ENCODE results near the gene HSPA1B.
"Not testable (repeated sequence)": the region's sequence is repeated elsewhere in the genome, so short reads cannot be mapped to it uniquely, and the experiment has no call there.

Gene HSPA1B

DNA sequence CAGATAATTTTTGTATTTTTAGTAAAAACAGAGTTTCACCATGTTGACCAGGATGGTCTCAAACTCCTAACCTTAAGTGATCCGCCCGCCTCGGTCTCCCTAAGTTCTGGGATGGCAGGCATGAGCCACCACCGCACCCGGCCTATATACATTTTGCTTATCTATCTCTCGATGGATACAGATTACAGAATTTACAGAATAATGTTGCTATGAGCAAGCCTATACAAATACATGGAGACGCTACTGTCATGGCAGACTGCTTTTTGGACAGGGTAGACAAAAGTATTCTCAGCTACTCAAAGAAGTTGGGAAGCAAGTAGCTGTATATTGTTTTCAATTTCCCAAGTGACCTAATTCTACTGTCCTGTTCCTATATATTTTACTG, 14.1 kb upstream of the HSPA1B start:
- FAIRE-seq (no peak), DNase-seq (ENCODE audit: insufficient read length, low spot score) (no peak)
- no peak for TF ChIP-seq POLR2A (IDR thresholded peaks at IDR 0.05; ENCODE audit: low read depth, low read length)

DNA sequence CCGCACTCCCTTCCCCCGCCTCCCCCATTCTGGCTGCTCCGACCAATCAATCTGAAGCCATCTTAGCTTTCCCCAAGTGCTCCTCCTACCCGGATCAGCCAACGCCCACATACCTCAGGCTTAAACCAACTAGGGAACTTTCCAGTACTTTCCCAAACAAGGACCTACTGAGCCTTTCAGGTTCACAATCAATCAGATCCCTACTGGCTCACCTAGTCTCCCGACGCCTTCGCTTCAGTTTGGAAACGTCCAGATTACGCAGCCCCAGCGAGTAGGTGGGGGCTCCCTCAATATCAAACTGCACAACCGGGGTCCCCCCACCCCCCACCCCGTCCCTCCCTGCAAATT, 12.9 kb upstream of the HSPA1B start:
- FAIRE-seq (no peak), DNase-seq (ENCODE audit: insufficient read length, low spot score) (peak; percentile 85)
- peak; percentile 26; the same call in 1 of the 2 replicates for TF ChIP-seq POLR2A (IDR thresholded peaks at IDR 0.05; ENCODE audit: low read depth, low read length)

DNA sequence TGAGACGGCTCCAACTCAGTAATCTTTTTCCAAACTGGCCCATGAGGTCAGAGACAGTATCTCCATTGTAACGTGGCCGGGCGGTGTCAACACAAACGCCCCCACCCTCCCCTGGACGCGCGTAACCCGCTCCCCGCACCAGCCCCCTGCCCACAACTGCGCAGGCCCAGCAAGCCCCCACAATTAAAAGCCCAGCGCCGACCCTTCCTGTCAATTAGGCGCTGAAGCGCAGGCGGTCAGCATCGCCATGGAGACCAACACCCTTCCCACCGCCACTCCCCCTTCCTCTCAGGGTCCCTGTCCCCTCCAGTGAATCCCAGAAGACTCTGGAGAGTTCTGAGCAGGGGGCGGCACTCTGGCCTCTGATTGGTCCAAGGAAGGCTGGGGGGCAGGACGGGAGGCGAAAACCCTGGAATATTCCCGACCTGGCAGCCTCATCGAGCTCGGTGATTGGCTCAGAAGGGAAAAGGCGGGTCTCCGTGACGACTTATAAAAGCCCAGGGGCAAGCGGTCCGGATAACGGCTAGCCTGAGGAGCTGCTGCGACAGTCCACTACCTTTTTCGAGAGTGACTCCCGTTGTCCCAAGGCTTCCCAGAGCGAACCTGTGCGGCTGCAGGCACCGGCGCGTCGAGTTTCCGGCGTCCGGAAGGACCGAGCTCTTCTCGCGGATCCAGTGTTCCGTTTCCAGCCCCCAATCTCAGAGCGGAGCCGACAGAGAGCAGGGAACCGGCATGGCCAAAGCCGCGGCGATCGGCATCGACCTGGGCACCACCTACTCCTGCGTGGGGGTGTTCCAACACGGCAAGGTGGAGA, 12.3 kb upstream of the HSPA1B start, which contains the start of the genes HSPA1A and HSPA1L:
TSS of gene HSPA1A (plus strand) at position 519 of the 814 bp plus-strand sequence. CDS start at position 733, 214 bp downstream.
TSS of gene HSPA1L (minus strand) at position 259 of the 814 bp plus-strand sequence. CDS start 3,311 bp downstream, outside the sequence.
- DNase-seq (ENCODE audit: insufficient read length, low spot score), result no peak
- no peak for FAIRE-seq
- TF ChIP-seq POLR2A (IDR thresholded peaks at IDR 0.05; ENCODE audit: low read depth, low read length), result peak; percentile 97

DNA sequence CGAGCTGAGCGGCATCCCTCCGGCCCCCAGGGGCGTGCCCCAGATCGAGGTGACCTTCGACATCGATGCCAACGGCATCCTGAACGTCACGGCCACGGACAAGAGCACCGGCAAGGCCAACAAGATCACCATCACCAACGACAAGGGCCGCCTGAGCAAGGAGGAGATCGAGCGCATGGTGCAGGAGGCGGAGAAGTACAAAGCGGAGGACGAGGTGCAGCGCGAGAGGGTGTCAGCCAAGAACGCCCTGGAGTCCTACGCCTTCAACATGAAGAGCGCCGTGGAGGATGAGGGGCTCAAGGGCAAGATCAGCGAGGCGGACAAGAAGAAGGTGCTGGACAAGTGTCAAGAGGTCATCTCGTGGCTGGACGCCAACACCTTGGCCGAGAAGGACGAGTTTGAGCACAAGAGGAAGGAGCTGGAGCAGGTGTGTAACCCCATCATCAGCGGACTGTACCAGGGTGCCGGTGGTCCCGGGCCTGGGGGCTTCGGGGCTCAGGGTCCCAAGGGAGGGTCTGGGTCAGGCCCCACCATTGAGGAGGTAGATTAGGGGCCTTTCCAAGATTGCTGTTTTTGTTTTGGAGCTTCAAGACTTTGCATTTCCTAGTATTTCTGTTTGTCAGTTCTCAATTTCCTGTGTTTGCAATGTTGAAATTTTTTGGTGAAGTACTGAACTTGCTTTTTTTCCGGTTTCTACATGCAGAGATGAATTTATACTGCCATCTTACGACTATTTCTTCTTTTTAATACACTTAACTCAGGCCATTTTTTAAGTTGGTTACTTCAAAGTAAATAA, 10.2 kb upstream of the HSPA1B start:
- DNase-seq (ENCODE audit: insufficient read length, low spot score); FAIRE-seq: not testable (repeated sequence)

DNA sequence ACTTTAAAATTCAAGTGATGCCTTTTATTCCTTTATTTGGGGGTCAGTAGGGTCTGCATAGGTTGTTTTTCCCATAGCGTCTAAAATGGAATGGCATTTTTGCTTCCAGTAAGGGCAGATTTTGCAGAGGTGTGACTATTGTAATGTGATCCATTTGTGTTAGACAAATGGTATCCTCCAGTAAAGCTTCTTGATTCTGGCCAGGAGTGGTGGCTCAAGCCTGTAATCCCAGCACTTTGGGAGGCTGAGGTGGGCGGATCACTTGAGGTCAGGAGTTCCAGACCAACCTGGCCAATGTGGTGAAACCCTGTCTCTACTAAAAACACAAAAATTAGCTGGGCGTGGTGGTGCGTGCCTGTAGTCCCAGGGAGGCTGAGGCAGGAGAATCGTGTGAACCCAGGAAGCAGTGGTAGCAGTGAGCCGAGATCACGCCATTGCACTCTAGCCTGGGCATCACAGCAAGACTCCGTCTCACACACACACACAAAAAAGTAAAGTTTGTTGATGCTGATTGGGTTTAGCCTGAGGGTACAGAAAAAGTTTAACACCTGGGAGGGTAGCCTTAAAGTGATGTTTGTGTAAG, 9.5 kb upstream of the HSPA1B start:
- DNase-seq (ENCODE audit: insufficient read length, low spot score); FAIRE-seq: not testable (repeated sequence)

DNA sequence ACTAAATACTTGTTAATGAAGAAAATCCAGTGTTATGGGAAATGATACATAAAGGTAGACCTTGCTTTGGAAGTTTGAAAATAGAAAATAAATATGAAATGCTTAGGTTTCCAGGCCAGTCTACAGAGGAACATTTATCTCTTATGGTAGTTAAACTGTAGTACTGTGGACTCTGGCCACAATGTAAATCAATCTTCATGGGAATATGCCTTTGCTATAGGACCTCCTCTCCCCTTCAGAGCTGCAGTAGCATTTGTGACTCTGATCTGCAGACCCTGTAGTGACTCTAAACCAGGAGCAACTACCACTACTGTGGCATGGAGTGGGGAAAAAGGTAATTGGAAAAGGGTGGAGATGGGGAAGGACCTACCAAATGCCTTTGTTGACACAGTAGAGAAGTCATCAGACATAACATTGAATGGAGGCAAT, 7.7 kb upstream of the HSPA1B start:
- FAIRE-seq (no peak), DNase-seq (ENCODE audit: insufficient read length, low spot score) (no peak)
- no peak for TF ChIP-seq POLR2A (IDR thresholded peaks at IDR 0.05; ENCODE audit: low read depth, low read length)

DNA sequence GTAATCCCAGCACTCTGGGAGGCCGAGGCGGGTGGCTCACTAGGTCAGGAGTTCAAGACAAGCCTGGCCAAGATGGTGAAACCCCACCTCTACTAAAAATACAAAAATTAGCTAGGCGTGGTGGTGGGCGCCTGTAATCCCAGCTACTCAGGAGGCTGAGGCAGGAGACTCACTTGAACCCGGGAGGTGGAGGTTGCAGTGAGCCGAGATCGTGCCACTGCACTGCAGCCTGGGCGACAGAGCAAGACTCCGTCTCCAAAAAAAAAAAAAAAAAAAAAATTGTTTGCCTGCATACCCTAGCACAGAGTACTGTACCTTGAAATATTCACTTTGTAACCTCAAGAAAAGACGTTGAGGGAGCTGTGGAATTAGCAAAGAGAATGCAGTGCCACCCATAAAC, 7.1 kb upstream of the HSPA1B start:
- FAIRE-seq; DNase-seq (ENCODE audit: insufficient read length, low spot score): not testable (repeated sequence)

DNA sequence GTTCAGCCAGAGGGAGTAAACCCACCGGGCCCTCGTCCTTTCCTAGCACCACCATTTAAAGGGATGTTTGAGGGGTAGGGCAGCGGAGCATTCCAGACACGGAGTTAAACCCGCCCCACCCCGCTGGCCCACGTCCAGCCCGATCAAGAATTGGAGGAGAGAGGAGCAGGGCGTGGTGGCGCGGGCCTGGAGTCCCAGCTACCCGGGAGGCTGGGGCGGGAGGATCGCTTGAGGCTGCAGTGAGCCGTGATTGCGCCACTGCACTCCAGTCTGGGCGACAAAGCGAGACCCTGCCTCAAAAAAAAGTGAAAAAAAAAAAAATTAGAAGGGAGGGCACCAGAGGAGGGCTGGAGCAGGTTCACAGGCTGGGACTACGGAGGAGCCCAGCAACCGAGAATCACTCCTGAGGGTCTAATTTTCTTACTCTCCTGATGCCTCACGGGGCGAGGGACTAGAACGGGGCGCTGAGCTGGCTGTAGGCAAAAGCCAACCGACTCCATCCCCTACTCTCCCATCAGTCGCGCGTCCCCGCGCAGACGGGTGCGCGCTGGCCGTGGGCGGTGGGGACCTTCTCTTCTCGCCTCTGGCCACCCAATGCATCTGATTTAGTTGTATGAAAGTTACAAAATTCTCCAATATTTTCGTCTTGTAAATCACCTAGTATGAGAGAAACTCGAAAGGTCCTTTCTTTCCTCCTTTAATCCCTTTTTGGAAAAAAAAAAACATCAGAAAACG, 6.1 kb upstream of the HSPA1B start:
- FAIRE-seq (no peak), DNase-seq (ENCODE audit: insufficient read length, low spot score) (no peak)
- peak; percentile 58 for TF ChIP-seq POLR2A (IDR thresholded peaks at IDR 0.05; ENCODE audit: low read depth, low read length)

DNA sequence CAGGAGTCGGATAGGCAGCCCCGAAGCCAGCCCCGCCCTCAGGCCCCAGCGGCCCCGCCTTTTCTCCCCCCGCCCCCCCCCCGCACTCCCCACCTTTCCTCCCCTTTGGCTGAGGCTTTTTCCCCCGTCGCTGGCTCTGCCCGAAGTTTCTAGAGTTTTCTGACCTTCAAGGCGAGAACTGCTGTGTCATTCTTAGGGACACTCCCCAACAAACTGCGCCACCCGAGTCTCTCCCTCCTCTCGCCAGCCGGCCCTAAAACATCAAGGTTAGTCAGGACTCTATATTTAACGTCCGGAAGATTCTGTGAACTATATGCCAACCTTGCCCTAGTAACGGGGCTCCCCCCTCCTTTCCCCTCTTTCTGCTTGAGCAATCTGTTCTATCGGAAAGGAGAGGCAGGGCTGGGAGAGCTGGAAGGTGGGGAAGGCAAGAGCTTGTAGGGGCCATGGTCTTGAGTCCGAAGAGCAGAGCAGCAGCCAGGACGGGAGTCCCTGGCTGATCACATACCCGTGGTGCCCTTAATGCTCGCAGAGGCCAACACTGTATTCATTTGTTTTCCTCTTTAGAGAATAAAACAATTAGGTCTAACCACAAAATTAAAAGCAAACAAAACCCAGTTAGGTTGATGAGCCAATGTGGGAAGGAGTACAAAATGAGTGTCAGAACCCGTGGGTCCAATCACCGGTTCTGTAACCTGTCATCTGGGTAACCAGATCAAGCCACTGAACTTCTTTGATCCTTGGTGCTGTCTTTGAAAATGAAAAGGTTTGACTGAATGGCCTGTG, 5.3 kb upstream of the HSPA1B start:
- FAIRE-seq (no peak), DNase-seq (ENCODE audit: insufficient read length, low spot score) (peak; percentile 61)
- TF ChIP-seq POLR2A (IDR thresholded peaks at IDR 0.05; ENCODE audit: low read depth, low read length), result 0 out of 2 replicates have a peak, but pooled peaks have one; percentile 13

DNA sequence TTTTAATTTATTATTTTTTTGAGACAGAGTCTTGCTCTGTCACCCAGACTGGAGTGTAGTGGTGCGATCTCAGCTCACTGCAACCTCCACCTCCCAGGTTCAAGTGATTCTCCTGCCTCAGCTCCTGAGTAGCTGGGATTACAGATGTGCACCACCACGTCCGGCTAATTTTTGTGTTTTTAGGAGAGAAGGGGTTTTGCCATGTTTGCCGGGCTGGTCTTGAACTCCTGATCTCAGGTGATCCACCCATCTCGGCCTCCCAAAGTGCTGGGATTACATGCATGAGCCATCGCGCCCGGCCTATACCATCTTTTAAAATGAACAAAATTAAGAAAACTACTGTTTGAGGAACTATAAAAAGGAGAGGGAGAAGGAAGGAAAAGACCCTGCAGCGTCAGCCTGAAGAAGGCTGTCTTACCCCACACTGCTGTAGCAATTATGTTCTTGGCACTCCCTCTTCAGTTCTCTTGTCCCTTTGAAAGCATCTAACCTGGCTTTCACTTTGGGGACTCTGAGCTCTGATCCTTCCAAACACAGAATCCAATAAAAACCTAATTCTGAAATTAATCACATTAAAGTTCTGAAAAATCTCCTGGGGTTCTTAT, 3.8 kb upstream of the HSPA1B start:
- not testable (repeated sequence) for DNase-seq (ENCODE audit: insufficient read length, low spot score); FAIRE-seq

DNA sequence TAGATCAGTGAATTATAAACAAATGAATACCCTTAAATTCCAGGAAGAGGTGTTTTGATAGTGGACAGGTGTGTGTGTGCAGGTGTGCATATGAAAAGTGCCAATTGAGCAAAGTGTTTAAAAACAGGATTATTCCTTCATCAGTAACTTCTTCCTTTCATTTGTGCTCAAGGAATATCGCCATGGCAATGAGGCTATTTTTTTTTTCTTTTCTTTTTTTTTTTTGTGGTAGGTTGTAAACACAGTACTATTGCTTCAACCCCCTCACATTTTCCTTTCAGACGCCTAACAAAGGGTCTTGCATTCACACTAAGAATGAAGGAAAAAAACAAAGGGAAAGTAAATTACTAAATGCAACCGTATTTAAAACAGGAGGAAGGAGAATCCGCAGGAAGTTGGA, 2.0 kb upstream of the HSPA1B start:
- no peak for DNase-seq (ENCODE audit: insufficient read length, low spot score)
- TF ChIP-seq POLR2A (IDR thresholded peaks at IDR 0.05; ENCODE audit: low read depth, low read length), result no peak
- FAIRE-seq, result no peak

DNA sequence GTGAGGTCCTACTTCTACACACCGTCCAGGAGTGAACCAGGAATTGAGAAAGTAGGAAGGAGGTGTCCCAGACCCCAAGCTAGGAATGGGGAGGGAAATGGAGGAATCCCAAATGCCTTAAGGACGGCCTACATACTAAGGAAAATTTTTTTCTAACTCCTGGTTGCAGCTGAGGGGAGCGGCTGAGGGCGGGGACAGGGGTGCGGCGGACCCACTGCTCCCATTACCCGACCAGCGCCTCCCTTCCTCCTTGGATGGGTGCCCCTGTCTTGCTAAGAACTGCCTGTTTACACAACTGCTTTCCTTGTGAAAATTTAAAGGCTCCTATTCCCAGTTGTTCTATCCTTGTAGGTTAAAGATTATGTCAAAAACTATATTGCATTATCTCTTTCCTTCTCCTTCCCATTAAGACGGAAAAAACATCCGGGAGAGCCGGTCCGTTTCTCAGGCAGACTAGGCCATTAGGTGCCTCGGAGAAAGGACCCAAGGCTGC, 699 bp upstream of the HSPA1B start:
- TF ChIP-seq POLR2A (IDR thresholded peaks at IDR 0.05; ENCODE audit: low read depth, low read length), result no peak
- no peak for FAIRE-seq

More for the DNA sequence above, 699 bp upstream of the HSPA1B start:
- DNase-seq (ENCODE audit: insufficient read length, low spot score), result peak; percentile 68

All from H54 (cell line).